DMS153 treated with DMSO at 0.1 percent for 48 hours (cell line): Measurements from ENCODE around the gene GMPPB.
"Not testable (repeated sequence)": the region's sequence is repeated elsewhere in the genome, so short reads cannot be mapped to it uniquely, and the experiment has no call there.

Experiments
- DNase-seq: peaks from one replicate; lab custom pipeline; 2025; ENCODE audit not compliant: unreplicated experiment; lab: John Stamatoyannopoulos, UW

Gene GMPPB

DNA sequence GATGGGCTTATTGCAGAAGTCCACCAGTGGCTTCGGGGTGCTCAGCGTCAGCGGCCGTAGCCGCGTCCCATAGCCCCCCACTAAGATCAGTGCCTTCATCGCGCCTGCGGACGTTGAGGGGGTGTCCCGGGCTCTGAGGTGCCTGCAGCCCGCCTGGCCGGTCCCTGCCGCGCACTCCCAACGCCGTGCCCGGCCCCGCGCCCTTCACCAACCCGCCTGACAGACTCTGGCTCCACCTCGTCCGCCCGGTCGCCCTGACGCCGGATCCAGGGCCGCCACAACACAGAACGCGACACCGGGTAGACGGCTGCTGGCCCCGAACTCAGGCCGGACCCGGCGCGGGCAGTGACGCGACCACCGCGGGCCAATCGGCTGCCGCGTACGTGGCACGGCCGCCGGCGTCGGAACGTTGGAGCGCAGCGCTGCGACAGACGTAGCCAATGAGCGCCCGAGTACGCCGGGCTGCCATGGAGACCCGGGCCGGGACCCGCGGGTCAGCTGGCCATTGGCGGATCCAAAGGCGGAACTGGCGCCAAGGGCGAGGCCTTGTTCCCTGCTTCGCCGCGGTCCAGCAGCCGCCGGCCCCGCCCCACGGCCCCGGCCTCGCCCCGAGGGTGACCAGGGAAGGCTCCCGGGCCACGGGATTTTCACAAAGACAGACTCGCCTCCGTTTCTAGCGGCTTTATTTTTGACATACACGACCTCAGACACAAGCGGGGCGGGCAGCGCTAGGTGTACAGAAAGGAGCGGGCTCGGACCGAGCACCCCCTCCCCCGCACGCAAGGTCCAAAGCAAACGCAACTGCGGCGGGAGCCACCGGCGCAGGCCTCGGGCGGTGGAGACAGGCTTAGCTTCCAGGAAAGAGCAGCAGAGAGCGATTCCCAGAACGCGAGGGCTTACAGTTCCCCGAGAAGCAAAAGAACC, at the start of gene GMPPB:
Gene GMPPB, minus strand, starts transcription at position 324 of the 924 bp plus-strand sequence. Its CDS starts 225 bp downstream, at position 99.
- peak; percentile 73 for DNase-seq

DNA sequence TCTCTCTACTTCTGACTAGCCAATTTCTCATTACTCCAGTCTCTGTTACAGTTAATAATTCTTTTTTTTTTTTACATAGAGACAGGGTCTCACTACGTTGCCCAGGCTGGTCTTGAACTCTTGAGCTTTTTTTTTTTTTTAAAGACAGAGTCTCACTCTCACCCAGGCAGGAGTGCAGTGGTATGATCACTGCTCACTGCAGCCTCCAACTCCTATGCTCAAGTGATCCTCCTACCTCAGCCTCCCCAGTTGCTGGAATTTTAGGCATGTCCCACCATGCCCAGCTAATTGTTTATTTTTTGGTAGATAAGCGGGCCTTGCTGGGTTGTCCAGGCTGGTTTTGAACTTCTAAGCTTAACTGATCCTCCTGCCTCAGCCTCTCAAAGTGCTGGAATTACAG, 49.0 kb upstream of the GMPPB start:
- no peak for DNase-seq

DNA sequence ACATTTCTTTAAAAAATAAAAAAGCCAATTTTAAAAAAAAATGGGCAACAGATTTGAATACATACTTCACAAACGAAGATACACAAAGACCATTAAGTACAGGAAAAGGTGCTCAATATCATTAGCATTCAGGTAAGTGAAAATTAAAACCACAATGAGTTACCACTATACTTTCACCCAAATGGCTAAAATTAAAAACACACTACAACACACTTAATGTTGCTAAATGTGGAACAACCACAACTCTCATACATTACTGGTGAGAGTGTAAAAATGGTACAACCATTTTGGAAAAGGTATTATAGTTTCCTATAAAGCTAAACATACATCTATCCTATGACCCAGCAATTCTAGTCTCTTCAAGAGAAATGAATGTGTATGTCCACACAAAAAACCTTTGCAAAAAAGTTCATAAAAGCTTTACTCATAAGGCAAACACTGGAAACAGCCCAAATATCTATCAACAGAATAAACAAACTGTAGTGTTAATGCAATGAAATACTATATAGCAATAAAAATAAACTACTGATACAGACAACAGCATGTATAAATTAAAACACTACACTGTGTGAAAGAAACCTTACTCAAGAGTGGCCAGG, 47.7 kb upstream of the GMPPB start:
- no peak for DNase-seq

DNA sequence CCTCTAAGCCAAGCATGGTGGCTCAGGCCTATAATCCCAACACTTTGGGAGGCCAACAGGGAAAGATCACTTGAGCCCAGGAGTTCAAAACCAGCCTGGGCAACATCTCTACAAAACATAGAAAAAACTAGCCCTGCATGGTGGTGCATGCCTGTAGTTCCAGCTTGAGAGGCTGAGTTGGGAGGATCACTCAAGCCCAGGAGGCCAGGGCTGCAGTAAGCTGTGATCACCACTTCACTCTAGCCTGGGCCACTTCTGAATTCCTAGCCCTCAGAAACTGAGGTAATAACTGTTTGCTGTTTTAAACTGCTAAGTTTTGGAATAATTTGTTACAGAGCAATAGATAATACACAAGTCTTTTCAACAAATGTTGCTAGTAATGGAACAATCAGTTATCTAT, 46.2 kb upstream of the GMPPB start:
- no peak for DNase-seq

DNA sequence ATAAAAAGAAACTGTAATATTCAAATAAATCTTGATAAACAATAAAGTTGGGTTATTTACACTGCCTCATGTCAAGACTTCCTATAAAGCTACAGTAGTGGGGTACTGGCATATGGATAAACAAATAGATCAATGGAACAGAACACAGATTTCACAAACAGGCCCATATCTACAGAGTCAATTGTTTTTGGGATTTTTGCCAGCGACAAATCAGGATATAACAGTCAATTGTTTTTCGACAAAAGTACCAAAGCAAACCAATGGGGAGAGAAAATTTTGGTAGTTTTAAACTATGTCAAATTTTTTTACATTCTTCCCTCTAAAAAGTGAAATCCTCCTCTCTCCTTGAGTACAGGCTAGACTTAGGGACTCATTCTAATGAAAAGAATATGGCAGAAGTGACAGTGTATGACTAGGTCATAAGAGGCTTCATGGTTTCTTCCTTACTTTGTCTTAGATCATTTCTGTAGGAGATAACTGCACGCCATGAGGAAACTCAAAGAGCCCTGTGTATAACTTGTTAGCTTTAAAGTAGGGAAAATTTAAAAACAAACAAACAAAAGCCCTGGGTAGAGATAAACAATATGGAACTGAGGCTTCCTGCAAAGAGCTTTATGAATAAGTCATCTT, 45.6 kb upstream of the GMPPB start:
- no peak for DNase-seq

DNA sequence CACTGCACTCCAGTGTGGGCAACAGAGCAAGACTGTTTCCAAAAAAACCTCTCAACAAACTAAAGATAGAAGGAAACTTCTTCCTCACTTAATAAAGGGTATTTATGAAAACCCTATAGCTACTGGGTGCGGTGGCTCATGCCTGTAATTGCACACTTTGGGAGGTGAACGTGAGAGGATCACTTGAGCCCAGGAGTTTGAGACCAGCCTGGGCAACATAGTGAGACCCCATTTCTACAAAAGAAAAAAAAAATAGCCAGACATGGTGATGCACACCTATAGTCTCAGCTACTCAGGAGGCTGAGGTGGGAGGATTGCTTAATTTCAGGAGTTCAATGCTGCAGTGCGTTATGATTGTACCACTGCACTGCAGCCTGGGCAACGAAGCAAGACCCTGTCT, 40.2 kb upstream of the GMPPB start:
- no peak for DNase-seq

DNA sequence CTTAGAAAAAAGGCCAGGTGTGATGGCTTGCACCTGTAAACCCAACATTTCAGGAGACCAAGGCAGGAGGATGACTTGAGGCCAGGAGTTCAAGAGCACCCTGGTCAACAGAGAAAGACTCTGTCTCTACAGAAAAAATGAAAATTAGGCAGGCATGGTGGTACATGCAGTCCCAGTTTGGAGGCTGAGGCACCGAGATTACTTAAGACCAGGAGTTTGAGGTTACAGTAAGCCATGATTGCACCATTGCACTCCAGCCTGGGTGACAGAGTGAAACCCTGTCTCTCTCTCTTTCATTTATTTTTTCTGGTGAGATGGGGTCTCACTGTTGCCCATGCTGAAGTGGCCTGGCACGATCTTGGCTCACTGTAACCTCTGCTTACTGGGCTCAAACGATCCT, 37.9 kb upstream of the GMPPB start:
- no peak for DNase-seq

DNA sequence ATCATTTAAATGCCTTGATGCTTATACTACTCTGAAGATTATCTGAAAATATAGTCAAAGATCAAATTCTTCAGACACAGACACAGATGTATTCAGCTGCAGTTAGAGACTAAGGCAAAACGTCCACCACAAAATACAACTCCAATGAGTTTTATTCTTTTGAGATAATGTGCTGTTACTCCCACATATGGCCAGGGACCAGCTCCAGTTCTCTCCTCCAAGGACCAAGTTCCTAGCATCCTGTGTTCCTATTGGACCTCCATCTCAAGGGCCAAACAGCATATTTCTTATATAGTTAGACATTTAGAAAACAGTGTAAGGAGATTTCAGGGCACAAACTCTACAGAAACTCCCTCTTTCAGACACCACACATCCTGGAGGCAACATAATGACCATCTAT, 35.5 kb upstream of the GMPPB start:
- DNase-seq = no peak

DNA sequence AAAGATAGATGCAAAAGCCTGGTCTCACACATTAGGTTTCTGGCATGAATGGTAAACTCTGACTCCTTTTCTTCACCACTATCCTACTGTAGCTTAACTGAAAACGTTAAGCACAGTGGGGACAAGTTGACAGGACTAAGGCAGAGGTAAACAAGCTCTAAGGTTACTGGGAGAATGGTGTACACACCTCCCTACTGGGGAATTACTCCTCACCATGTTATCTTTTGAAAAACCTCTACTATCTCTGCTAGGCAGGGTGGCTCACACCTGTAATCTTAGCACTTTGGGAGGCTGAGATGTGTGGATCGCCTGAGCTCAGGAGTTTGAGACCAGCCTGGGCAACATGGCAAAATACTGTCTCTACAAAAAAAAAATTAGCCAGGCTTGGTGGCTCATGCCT, 33.4 kb upstream of the GMPPB start:
- DNase-seq = no peak

DNA sequence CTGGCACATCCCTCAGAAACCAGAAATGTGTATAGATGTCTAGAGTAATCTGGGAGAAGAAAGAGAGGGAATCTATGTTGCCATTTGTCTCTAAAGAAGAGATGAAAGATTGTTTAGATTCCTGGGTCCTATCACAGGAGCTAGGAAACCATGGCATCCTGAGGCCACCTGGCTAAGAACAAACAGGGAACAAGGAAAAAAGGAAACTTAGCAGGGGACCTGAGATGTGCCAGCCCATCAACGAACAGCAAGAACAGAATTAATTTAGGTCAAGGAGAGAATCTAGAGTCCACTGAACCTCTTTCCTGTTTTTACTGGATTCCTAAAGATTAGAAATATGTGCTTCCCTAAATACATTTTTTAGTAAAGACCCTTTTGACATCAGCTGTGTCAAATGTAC, 32.3 kb upstream of the GMPPB start:
- DNase-seq = no peak

DNA sequence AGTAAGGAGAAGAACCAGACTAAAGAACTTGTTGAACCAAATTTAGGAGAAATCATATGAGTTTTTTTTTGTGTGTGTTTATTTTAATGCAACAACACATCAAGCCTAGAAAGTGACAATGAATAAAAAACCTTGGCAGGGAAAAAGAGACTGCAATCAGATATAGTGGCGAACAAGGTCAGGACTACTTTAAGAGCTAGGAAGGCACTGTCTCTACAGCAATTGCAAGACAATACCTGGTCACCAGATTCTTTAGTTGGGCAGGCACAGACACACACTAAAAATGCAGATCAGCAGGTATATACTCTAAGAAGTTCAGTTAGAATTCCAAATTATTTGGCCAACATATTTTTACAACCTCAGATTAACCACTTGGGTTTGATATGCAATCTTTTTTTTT, 30.8 kb upstream of the GMPPB start:
- no peak for DNase-seq

DNA sequence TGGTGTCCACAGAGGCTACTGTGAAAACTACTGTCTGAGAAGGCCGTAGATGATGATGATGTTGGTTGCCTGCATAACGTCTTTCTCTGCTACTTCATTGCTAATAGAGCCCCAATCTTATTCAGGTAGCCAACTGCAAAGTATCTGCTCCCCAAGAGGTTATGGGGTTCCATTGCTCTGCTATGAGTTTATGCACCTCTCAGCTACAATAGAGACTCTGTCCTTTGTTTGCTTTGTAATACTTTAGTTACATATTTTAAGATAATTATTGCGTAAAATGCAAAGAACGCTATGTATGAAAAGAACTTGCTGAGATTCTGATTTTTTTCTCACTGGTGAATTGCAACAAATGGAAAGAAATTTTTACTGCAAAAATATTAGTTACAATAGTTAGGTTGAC, 27.8 kb upstream of the GMPPB start:
- no peak for DNase-seq

DNA sequence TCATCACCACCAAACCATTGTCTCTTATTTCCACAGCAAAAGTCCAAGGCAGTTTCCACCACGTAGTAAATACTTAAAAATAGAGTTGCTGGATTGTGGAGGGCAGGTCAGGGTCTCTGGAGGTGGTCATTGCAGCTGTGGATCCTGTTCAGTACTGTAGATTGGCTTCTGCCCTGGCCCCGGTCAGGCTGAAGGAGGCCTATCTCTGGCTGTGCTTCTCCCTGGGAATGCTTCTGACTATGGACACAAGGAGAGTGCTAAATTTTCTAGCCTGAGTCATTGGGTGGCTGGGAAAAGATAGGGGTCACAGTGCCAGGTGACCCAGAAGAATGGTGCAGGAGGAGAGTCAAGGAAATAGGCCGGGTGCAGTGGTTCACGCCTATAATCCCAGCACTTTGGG, 26.3 kb upstream of the GMPPB start:
- DNase-seq = no peak

DNA sequence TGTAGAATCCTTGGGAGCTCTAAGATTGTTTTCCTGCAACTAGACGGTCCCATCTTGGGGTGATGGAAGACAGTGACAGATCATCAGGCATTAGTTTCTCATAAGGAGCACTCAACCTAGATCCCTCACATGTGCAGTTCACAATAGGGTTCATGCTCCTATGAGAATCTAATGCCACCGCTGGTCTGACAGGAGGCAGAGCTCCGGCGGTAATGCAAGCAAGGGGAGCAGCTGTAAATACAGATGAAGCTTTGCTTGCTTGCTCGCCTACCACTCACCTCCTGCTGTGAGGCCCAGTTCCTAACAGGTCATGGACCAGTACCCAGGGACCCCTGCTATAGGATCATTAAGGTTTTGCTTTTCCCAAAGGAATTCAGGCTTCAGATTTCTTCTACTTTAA, 25.1 kb upstream of the GMPPB start:
- not testable (repeated sequence) for DNase-seq

DNA sequence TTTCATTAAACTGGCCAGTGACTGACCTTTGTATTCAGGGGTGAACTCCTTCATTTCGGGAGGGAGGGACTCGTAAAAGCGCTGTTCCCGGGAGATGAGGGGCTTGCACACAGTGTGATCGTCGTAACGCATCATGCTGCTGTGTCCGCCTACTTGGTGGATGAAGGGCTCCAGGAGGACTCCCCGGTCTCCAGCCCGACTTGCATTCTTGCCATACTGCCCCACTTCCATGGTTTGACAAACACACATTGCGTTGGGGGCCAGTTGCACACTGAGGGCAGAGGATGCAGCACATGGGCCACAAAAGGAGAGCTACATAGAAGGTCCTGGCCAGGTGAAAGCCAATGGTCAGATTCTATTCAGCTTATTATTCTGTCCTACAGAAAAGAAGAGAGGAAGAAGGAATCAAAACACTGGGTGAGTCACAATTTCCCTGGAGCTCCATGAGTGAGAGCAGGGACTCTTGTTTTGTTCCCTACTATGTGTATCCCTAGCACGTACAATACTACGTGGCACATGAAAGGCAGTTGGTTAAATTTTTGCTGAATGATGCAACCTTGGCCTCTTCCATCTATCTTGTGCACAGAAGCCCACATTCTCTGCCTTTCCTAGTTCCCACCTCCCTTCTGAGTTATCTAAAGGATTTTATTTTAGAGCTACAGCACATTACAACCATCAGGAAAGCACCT, 24.2 kb upstream of the GMPPB start:
- DNase-seq = no peak

DNA sequence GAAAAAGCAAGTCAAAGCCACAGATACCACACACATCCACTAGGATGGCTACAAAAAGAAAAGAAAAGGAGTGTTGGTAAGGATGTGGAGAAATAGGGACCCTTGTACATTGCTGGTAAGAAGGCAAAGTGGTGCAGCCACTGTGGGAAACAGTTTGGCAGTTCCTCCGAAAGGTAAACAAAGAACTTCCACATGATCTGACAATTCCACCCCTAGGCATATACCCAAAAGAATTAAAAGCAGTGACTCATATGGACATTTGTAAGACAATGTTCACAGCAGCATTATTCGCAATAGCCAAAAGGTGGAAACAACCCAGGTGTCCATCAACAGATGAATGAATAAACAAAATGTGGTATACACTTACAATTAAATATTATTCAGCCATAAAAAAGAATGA, 22.2 kb upstream of the GMPPB start:
- no peak for DNase-seq

DNA sequence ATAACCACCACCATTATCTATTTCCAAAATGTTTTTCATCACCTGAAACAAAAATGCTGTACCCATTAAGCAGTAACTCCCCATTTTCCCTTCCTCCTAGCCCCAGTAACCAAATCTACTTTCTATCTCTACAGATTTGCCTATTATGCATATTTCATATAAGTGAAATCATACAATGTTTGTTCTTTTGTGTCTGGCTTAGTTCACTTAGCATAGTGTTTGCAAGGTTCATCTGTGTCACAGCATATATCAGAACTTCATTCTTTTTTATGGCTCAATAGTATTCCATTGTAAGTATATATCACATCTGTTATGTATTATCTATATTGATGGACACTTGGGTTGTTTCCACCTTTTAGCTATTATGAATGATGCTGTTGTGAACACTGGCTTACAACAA, 16.7 kb upstream of the GMPPB start:
- no peak for DNase-seq

DNA sequence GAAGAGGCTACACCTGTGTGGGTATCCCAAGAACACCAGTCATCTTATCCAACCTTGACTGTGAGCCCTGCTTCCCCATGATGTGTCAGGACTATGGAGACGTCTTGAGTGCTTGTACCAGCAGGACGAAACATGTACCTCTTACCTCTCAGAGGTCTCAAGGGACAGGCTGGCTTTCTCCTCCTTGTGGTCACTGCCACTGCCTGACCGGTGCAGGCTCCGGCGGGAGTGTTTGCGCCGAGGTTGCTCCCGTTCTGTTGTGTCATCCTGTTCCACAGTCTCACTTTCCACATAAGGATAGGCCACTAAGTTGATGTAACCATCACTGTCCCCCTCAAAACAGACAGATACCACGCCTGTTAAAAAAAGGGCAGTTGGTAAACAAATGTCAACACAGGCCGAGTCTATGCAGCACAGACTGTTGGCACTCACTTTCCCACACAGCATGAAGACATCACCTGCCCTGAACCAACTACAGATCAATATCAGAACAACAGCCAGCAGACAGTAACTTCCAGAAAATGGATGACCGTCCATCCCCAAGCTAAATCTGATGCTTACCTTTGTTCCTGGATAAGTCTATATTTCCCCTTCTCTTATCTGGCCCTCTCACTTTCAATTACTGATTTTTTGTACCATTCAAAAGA, 14.4 kb upstream of the GMPPB start:
- no peak for DNase-seq

DNA sequence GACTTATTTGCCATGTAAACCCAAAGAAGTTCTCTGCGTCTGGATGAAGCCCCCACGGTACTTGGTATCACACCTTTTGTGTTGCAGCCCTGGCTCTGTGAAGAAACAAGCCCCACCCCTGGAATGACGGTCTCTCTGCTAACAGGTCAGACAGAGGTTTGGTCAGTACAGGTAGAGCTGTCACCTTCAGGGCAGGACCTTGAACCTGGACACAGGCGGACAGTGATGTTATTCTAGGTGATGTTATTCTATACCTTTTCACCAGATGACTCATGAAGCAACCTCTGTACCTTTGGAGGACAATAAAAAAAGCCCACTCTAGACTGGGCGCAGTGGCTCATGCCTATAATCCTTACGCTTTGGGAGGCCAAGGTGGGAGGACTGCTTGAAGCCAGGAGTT, 11.0 kb upstream of the GMPPB start:
- no peak for DNase-seq

DNA sequence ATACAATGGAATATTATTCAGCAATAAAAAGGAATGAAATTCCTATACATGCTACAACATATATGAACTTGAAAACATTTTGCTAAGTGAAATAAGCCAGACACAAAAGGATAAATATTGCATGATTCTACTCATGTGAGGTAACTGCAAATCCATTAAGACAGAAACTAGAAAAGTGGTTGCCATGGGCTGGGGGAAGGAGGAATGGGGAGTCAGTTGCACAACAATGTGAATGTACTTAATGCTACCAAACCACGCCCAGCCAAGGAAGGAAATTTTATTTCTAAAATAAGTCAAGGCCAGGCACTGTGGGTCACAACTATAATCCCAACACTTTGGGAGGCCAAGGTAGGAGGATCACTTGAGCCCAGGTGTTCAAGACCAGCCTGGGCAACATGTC, 9.8 kb upstream of the GMPPB start:
- DNase-seq = no peak

DNA sequence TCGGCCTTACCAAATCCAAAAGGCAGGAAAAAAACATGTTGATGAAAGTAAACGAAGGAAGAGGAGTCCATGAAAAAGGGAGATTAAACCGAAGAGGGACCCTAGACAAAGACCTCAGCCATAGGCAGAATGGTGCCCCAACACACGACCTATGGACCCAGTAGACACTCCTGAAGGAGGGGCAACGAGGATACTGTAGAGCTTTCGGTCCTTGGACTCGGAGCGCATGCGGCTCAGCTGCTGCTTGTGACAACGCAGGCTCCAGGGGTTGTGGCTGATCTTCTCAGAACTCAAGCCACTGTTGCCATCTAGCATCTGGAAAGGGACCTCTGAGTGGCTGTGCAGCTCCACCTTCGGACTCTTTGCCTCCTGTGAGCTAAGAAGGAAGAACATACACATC, 8.8 kb upstream of the GMPPB start:
- no peak for DNase-seq
